HUDEP-2 (cell line): ENCODE results near the gene SCN5A.

Source experiments
- DNase-seq, 76 experiments: peaks; one replicate each; lab custom pipeline; 2025; ENCODE audit not compliant: unreplicated experiment in 76 of 76; lab: John Stamatoyannopoulos, UW

SCN5A gene

DNA sequence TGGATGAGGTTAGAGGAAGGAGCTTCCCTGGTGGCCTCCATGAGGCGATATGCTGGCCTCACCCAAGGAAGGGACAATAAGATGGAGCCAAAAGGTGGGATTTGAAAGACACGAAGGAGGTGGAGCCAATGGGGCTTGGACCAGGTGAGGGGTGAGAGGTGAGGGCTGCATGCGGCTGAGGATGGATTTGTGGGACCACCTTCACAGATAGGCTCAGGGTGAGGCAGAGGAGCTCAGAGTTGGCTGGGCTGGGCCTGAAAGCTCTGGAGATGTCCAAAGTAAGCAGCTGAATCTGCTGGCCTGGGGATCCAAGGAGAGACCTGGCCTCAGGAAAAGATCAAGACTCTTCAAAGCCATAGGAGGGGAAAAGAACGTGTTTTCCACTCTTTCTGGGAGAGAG, 103.5 kb downstream of the SCN5A start:
- no peak for DNase-seq

DNA sequence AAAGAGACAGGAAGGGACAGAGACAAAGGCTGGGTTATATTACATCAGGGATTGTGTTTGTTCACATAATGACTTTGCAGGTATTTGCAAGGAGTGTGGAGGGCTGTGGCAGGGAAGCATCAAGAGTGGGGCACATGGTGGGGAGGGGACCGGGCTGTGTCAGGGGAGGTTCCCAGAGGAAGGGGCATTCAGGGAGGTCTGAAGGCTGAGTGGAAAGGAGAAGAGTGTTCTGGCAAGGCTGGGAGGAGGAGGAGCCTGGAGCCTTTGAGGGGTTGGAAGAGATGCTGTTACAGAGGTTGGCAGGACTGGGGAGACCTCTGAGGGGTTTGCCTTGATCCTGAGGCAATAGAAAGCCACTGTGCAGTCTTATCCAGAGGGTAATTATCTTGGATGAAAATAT, 103.9 kb downstream of the SCN5A start:
- DNase-seq, result no peak

DNA sequence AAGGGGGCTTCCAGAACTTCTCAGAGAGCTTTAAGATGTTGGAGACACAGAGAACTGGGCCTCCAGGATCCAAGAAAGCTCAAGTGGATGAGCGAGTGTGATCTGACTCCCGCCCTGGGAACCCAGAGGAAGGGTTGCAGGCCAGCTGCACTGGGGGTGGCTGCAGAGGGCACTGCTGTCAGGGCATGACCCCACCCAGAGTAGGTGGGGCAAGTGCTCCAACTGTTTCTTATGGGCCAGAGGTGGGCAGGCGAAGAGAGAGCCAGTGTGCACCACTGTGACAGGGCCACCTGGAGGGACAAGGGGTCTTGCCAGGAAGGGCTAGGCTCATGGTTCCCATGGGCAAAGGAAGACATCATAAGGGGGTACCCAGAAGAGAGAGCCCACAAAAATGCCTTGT, 104.6 kb downstream of the SCN5A start:
- no peak for DNase-seq

DNA sequence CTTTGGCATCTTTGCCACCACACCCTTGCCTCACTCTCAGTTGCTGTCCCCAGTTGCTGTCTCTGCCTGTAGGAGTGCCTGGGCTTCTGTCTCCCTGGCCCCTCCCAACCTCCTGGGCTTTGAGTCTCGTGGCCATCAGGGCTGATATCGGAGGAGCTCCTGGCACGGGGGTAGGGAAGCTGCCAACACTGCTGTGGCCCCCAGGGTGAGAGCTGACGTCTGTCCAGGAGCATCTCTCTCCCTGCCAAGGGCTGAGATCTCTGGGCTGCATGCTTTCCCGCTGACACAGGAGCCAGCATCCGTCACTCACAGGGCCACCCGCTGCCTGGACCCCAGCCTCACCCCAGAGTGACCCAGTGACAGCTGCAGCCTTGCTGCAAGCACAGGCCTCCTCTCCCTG, 105.9 kb downstream of the SCN5A start:
- DNase-seq, result no peak

DNA sequence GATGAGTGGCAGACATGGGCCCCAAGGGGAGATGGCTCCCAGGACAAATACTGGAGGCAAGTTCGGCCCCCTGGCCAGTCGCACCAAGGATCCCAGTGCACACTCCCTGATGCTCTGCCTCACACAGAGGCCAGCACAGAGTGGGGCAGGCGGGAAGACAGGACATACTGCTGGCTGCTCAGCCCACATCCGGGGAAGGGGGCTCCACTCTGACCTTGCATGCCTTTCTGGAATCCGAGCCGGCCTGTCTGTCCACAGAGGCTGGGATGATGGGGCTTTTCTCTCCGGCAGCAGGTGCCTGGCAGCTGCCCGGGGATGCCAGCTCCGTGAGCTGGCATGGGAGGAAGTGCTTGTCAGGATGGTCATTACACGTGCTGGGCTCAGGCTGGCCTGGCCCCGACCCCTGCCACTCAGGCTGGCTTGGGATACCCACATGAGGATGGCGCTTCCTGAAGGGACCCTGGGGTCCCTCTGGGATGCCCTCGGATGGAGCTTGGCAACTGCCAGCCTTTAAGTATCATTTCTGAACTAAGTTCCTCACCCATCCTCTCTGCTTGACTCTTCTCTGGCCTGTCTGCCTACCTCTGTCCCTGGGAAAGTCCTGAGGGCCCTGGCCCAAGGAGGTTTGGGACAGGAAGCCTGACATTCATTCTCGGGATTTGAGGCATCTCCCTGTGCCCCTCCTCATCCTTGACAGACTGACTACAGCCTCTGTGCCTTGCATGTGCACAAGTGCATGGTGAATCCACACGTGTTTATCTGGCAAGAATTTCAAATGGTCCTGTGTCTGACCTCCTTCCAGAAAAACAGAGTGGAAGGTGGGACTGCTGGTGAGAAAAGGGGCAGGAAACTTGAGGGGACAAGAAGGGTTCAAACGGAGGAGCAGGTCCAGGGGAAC, 106.8 kb downstream of the SCN5A start:
- DNase-seq, result no peak

DNA sequence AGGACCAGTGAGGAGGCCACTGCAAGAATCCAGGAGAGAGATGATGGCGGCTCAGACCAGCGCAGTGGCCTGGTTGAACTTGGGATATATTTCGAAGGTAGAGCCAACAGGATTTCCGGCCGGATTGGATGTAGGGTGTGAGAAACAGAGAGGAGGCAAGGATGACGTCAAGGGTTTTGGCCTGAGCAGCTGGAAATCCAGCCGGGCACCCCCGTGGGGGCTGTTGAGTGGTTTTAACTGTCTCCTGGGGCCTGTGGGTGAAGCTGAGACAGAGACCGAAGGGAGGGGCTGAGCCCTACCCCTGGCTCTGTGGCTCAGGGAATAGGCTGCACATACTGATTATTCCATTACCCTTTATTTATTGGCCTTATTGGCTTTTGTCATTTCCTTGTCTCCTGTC, 107.7 kb downstream of the SCN5A start:
- DNase-seq, result no peak

DNA sequence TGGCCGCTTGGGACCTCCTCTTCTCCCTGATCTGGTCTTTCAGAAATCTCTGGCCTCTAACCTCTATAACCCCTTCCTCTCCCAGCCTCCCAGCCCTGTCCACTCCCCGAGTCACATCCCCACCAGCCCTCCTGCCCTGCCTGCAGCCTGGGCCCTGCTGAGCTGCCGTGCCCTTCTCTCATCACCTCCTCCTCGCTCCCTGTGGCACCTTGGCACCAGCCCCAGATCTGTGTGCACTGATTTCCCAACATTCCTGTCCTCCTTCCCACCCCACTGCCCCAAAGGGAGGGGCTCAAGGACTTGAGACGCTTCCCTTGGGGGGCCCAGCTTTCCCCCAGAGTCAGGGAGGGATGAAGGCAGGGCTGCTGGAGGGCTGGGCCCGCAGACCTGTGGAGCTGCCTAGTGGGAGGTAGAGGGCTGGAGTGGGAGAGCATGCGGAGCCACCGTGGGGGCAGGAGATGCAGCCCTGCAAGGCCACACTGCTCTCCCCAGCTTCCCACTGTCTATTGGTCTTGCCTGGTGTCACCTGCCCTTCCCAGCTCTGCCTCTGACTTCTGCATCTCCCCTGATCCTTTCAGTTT, 110.6 kb downstream of the SCN5A start:
- no peak for DNase-seq

DNA sequence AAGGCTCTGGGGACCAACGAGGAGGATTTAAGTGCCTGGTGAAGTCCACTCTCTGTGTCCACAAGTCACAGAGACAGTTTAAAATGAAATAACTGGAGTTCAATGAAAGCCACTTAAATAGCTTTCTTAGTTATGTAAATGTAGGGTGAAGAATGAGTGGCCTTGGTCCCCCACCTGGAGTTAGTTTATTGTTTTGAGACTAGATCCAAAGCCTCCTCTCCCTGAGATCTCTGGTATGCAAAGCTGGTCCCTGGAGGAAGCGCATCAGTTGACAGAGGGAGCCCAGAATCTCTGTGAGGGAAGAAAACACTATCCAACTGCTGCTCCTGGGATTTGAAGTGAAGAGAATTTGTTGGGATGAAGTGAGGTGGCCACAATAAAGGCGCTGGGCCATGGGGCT, 112.8 kb downstream of the SCN5A start:
- DNase-seq, result no peak

DNA sequence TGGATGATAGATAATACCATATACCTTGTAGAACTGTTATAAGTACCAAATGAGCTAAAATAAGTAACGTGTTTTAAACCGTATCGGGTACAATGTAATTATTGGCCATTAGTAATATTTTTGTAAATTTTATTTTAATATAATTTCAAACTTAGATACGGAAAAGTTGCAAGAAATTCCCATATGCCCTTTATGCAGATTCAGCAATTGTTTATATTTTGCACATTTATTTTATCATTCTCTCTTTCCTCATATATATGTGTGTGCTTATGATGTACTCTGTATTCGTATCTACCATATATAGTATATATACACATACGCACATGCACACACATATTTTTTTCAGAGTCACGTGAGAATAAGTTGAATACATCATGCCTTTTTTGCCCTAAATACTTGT, 114.9 kb downstream of the SCN5A start:
- no peak for DNase-seq

DNA sequence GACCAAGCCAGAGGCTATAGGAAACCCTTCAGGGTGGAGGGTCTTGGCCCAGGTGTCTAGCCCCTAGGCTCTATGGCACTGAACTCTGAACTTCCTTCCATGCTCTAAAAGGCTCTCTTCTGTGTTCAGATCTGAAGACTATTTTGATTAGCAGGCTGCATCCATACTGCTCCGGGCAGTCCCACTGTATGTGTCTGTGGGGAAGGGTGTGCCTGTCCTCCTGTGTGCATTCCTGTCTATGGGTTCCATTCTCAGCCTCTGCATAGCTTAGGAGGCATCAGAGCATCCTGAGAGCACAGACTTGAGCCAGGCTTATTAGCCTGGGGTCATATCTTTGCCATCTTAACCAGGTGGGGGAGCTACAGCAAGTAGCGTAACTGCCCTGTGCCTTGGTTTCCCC, 115.3 kb downstream of the SCN5A start:
- no peak for DNase-seq

DNA sequence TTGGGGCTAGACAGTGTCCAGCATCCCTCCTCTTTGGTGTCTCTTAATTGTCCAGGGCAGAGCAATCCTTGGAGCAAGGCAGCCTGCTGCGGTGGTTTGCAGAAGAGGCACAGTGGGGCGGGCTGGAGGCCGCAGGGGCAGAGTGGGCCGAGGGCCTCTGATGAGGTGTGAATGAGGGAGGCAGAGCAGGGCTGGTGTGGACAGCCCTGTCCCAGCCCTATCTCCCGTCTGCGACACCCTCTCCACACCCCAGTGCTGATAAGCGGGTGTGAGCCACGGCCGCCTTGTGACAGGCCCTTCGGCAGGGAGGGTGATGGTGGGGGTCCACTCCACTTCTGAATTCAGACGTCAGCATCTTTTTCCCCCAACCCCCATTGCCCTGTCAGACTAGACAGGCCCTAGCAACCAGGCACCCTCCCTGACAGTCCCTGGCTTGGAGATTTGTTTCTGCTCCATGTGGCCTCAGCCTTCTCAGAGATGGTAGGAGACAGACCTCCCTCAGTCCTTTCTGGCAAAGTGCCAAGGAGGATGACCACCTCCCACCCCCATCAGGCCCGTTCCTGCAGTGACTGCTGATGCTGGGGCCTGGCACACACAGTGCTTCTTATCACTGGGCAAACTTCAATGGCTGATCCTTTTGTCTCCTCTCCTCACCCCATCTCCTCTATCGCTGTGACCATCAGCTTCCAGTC, 116.1 kb downstream of the SCN5A start:
- peak in 16 of 76 experiments; percentile 1 to 35 (median 13) for DNase-seq

DNA sequence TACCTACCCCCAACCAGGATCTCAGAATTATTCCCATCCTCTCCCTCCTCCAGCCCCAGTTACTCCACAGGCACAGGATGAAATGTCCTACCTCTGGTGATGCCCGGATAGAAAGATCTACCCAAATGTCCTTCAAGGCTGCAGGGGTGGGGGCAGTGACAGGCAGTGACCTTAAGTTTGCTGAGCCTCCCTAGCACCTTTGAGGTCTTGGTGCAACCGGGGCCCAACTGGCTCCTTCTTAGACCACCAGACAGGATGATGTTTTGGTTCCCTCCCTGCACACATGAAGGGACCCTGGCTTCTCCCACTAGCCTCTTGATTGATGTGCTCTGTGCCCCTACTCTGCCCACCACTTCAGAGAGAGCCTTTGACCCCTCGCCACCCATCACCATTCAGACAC, 117.0 kb downstream of the SCN5A start:
- no peak for DNase-seq

DNA sequence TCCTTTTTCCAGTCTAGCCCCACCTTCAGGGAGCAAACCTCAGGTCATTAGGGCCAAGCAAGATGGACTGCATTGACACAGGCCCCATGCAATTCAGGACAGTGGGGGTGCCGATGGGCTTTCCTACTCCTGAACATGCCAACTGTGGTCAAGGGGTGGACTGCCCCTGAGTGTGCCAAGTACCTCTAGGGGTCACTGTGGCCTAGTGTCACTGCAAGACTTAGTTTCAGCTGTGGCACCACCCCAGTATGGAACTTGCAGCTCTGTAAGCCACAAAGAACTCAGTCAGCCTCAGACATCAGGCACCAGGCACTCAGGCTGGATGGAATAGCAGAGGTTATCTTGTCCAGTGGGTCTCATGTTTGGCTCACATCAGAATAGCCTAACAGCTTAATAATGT, 121.0 kb downstream of the SCN5A start:
- peak in 12 of 76 experiments; percentile 3 to 39 (median 12) for DNase-seq

DNA sequence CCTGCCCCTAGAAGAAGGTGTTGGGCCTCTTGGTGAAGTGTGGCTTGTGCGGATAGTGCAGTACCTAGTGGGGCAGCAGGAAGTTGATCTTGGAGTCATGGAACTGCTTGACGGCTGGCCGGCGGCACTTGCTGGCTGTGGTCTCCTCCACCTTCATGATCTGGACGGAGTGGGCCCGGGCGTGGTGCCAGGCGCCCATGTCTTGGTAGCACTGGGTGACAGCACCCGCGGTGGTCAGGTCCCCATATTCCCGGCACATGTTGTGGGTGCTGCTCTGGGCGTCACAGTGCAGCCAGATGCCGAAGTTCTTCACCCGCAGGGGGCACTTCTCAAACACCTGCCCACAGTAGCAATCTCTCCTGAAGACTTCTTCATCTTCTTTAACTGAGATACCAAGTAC, 122.7 kb downstream of the SCN5A start:
- DNase-seq, result no peak

DNA sequence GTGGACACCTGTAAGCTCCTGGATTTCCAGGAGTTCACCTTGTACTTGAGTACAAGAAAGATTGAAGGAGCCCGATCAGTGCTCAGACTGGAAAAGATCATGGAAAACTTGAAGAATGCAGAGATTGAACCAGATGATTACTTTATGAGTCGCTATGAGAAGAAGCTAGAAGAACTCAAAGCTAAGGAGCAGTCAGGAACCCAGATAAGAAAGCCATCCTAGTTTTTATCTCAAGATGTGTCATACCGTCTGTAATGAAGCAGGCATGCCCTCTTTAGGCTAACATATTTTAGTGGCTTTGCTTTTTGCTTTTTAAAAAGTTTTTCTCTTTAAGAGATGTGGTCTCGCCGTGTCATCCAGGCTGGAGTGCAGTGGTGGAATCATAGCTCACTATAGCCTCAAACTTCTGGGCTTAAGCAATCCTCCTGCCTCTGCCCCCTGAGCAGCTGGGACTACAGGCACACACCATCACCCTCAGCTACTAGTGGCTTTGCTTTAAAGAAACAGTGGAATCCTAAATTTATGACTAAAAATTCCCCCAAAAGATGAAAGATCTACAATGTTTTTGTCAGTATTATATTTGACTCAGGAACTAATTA, 125.2 kb downstream of the SCN5A start:
- no peak for DNase-seq

DNA sequence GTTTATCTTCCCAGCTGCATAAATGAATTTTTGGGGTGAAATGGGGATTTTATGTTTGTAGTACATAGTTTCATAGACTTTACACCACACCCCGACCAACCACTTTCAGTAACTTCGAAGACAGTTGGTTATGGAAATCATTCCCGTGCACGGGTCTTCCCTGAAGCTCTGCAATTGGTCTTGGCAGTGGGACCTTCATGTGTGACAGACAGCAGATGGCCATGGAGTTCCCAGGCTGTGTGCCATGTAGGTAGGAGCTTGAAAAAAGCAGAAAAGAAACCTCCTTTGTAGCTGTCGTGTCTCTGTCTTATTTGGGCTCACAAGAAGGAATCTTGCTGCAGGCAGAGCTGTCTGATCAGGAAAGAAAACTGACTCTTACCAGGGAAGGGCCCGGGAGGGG, 127.5 kb downstream of the SCN5A start:
- DNase-seq, result no peak

DNA sequence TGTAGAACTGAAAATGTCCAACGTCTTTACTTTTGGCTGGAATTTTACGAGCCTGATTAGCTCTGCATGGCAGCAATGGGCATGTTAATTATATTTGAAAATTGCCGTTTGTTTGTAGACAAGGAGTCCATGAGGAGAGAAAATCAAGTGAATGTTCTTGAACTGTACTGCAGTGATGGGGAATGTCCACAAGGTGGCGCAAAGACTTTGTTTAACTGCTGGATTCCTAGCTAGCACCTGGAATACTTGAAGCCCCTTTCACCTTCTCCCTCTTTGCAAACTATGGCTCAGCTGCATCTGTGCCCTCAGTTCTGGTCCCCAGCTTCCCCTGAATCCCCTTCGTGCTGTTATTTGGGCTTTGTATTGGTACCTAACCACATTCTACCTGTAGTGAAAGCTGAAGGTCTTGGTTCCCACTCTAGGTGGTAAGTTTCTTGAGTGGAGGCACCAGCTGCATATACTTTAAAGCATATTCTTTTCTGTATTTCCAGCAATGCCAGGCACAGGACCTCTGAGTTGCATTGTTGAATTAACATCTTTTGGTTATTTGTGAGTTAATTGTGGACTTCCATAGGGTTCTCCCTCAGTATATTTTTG, 128.0 kb downstream of the SCN5A start:
- DNase-seq, result peak in 47 of 76 experiments; percentile 1 to 58 (median 23)

DNA sequence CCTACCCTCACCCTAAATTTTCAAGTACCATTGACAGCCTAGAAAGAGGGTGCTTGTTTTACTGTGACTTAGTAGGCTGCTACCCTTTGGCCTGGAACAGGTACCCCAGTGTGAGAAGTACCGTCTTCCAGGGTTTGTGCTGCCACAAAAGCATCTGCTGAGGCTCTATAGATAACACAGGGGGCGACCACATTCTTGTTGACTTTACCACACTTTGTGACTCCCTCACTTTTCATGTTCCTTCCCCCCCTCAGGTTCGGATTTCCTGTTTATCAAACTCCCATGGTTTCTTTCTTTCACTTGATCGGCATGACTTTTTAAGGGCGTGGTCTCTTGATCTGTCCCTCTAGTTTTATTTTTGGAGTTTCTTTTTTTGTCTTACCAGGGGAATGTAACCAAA, 129.8 kb downstream of the SCN5A start:
- no peak for DNase-seq

DNA sequence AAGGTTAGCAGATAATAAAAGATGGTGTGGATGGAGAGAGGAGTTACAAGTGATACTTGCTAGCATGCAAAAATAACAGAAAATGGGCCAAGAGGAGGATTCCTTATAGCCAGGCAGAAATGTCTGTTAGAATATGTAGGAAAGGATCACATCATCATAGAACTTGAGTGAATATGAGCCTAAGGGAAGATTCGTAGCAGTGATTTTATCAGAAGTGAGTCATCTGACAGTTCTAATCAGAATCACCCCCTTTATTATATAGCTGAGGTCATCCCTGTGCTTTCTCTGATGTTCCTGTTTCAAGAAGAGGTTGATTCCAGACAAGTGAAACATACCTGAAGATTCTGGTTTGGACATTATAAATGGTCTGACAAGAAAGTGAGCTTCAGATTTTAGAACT, 130.5 kb downstream of the SCN5A start:
- DNase-seq, result no peak

DNA sequence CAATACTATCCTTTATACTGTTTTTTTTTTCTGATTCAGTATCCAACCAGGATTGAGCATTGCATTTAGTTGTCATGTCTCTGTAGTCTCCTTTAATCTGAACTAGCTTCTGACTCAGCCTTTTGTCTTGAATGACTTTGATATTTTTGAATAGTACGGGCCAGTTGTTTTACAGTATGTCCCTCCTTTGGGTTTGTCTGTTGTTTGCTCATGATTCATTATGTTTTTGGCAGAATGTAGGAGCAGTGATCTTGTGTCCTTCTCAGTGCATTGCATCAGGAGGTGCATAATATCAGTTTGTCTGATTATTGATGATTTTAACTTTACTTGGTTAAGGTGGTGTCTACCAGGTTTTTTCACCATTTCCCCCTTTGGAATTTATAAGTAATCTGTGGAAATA, 132.8 kb downstream of the SCN5A start:
- no peak for DNase-seq

DNA sequence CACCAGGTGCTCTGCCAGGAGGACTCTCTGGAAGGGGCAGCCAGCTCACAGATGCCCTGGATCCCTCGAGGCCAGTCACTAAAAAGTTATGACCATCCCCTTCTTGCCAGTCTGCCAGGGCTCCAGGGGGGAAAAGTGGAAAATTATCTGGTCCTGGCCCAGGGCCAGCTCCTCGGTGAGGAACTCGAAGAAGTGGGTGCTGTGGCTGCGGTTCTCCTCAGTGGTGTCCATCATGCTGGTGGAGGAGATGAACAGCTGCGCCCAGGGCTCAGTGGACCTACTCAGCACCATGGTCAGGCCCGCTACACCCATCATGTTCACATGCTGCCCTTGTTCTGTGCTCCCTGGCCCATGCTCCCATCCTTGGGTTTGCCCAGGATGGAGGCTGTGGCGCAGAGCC, 134.1 kb downstream of the SCN5A start:
- DNase-seq, result no peak
